Calu3 (cell line): ENCODE data around the gene EFEMP1. TPM values are rescaled to one million over a fixed set of nuclear protein-coding genes. Genes with fewer than 3 reads are reported as not detected.

ENCODE experiments used
- BruUV-seq: library from RNA; stranded (reverse); fragments of 400-500 nt; replicated peaks from 2 replicates; lab custom pipeline; 2021; lab: Mats Ljungman, UMichigan
- CTCF ChIA-PET: fragments of 300-600 bp; sonication (Branson Sonifier 250); formaldehyde crosslinking; loops from one replicate; lab custom pipeline; 2022; ENCODE audit warnings: antibody characterized with exemption; lab: Charles Lee
- DNase-seq: peaks from one replicate; pipeline ENCODE4 v3.0.0; 2022
- H3K27ac Mint-ChIP-seq: one replicate; pipeline ENCODE4 v1.8.0; 2022; ENCODE audit warnings: mixed read lengths; ENCODE audit not compliant: unreplicated experiment
- H3K27me3 Mint-ChIP-seq: one replicate; pipeline ENCODE4 v1.8.0; 2022; ENCODE audit warnings: mixed read lengths; ENCODE audit not compliant: unreplicated experiment
- H3K36me3 Mint-ChIP-seq: one replicate; pipeline ENCODE4 v1.8.0; 2022; ENCODE audit warnings: mild to moderate bottlenecking, moderate library complexity, mixed read lengths; ENCODE audit not compliant: insufficient read depth, unreplicated experiment
- H3K4me1 Mint-ChIP-seq: one replicate; pipeline ENCODE4 v1.8.0; 2022; ENCODE audit warnings: mild to moderate bottlenecking, low read depth, mixed read lengths; ENCODE audit not compliant: unreplicated experiment
- H3K4me3 Mint-ChIP-seq: one replicate; pipeline ENCODE4 v1.8.0; 2022; ENCODE audit warnings: mild to moderate bottlenecking, low read depth, moderate library complexity, mixed read lengths; ENCODE audit not compliant: unreplicated experiment
- H3K9me3 Mint-ChIP-seq: one replicate; pipeline ENCODE4 v1.8.0; 2022; ENCODE audit warnings: low read depth, mixed read lengths; ENCODE audit not compliant: unreplicated experiment
- CTCF ChIP-seq: fragments of 200-600 bp; IDR thresholded peaks from one replicate; pipeline ENCODE4 v1.8.0; 2022; ENCODE audit warnings: antibody characterized with exemption; ENCODE audit not compliant: unreplicated experiment
- intact Hi-C: fragments of 100-400 bp; cut with micrococcal nuclease; formaldehyde crosslinking; loops from one replicate; pipeline ENCODE4 v1.10.0; 2022; ENCODE audit not compliant: unreplicated experiment
- total RNA-seq: library from RNA; stranded (reverse); gene quantifications from 2 replicates; pipeline ENCODE4 v1.2.3, GENCODE V29; 2022

Gene EFEMP1
- total RNA-seq, 1 experiment from 2014 or later: 51.5 TPM

DNA sequence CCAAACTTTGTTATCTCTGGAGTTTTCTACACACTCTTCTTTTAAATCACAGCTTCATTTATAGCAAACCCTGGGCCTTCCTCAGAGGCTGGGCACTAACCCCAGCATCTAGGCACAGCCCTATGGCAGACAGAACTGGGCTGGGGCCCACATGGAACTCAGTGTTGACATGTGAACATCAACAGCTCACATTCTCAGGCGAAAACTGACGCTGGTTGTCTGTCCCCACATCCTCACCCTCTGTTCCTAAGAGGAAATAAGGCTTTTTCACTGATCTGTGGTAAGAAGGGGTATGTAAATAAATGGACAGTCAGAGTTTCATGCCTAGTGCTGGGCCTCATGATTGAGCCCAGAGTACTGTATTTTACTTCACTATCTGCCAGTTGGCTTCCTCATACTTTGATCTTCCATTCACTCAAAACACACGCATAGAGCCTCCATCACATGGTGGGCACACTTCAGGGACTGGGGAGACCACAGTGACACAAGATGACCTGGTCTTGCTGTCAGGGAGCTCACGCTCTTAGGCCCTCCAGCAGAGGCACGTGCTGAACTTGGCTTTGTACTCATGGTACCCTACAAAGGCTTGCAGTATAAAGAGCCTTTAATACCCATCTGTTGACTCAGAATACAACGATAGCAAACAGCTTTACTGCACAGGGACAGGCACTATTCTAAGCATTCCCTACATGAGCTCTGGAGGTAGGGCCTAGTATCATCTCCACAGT is 43.0 kb downstream of the EFEMP1 start:
- no peak for TF ChIP-seq CTCF
- Mint-ChIP-seq H3K27me3 (no peaks in the 10 kb centered on the region), H3K36me3 (peaks cover 2% of the 10 kb centered on the region), H3K27ac (no peak overlapping the region), H3K4me3 (no peak overlapping the region), H3K4me1 (peaks cover 9% of the 10 kb centered on the region), H3K9me3 (no peaks in the 10 kb centered on the region)
- no TSS peak for BruUV-seq
- intact Hi-C loops: no loop called here
- CTCF ChIA-PET: no interaction called here
- DNase-seq: no peak

DNA sequence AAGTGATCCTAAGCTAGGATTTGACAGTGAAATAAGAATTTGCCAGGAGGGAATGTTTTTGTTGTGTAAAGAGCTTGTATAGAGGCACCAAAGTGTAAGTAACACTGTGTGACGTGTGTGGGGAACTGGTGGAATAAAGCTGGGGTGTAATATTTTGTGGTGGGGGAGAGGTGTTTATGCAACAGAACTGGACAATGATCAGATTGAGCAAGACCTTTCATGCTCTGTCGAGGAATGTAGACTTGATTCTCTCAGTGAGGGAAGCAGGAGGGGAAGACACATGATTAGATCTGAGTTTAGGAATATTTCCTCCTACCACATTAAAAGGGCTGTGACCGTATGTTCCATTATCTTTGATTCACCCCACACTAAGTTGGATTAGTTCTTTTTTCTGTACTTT is 43.6 kb downstream of the EFEMP1 start:
- H3K27me3 Mint-ChIP-seq: no peaks in the 10 kb centered on the region
- no peak overlapping the region for H3K27ac Mint-ChIP-seq
- H3K36me3 Mint-ChIP-seq: no peaks in the 10 kb centered on the region
- BruUV-seq: no TSS peak
- H3K9me3 Mint-ChIP-seq: no peaks in the 10 kb centered on the region
- no peak for DNase-seq
- H3K4me1 Mint-ChIP-seq: peaks cover 3% of the 10 kb centered on the region
- no peak for TF ChIP-seq CTCF
- intact Hi-C loops: no loop called here
- no peak overlapping the region for H3K4me3 Mint-ChIP-seq
- CTCF ChIA-PET: no interaction called here

DNA sequence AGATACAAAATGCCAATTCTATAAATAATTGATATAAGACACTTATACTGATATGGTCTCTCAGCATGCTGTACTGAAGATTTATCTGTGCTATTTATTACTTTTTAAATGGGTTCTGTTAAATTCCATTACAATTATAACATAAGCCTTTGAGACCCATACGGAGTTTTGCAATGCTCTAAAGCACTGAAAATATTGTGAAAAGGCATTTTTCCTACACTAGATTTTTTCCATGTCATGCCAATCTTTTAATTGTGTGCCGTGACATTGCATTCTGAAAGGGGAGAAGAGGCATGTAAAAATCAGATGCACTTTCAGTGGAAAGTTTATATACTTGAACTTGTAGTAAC is 46.5 kb downstream of the EFEMP1 start:
- Mint-ChIP-seq H3K4me1 (no peaks in the 10 kb centered on the region), H3K4me3 (no peak overlapping the region), H3K27ac (no peak overlapping the region), H3K9me3 (no peaks in the 10 kb centered on the region), H3K27me3 (no peaks in the 10 kb centered on the region), H3K36me3 (no peaks in the 10 kb centered on the region)
- intact Hi-C loops: no loop called here
- DNase-seq: no peak
- CTCF ChIA-PET: no interaction called here
- TF ChIP-seq CTCF: no peak
- BruUV-seq: no TSS peak

GRCh38 chr2:55876429-55877086 is 47.0 kb downstream of the EFEMP1 start:
- Mint-ChIP-seq H3K4me1 (peaks cover 3% of the 10 kb centered on the region), H3K27ac (no peak overlapping the region), H3K27me3 (no peaks in the 10 kb centered on the region), H3K4me3 (no peak overlapping the region), H3K36me3 (no peaks in the 10 kb centered on the region), H3K9me3 (no peaks in the 10 kb centered on the region)
- no peak for DNase-seq
- BruUV-seq: no TSS peak
- TF ChIP-seq CTCF: no peak
- intact Hi-C loops: no loop called here
- CTCF ChIA-PET: no interaction called here
